ENCODE measurements around the gene LARGE1. TPM values are rescaled to one million over a fixed set of nuclear protein-coding genes. Genes with fewer than 3 reads are reported as not detected.

The LARGE1 gene
- total RNA-seq, 1 experiment from 2014 or later: 24.8 TPM

DNA sequence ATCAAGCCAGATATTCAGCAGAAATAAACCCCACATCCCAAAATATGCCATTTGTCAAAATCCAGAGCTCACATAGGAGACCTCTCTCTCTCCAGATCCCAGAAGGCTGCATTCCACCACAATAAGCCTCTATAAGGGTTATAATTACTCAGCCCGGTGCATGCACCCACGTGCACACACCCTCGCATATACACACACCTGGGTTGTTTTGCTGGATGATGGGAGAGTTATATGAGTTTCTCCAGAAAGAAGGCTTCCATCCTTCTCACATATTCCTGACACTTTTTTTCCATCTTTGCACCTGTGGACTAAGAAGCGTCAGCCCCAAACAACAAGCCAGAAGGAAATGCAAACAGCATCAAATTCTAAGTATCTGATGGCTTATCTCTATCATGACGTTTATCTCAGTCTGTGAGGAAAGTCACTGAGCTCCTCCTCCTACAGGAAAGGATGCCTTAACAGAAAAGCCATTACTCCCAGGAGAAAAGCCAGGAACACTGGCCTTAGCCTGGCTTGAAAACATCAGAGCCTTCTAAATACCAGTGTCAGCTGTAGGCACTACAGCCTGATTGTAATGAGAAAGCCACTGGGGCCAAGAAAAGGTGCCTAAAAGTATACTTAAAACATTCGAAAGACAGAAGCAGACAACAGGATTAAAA is 253.2 kb downstream of the LARGE1 start:
- Histone ChIP-seq H3K27me3 (replicated peaks) (no peaks in the 10 kb centered on the region), H3K36me3 (no peaks in the 10 kb centered on the region), H3K4me3 (no peak overlapping the region), H3K9me3 (replicated peaks) (no peaks in the 10 kb centered on the region), H3K27ac (no peak overlapping the region), H3K4me1 (replicated peaks) (no peaks in the 10 kb centered on the region)
- no peak for DNase-seq (ENCODE audit: low read depth in 1 of 2, low spot score in 2 of 2)

GRCh38 chr22:33666279-33666960 is 253.9 kb downstream of the LARGE1 start:
- Histone ChIP-seq H3K4me3 (no peak overlapping the region), H3K27ac (no peak overlapping the region), H3K27me3 (replicated peaks) (no peaks in the 10 kb centered on the region), H3K9me3 (replicated peaks) (no peaks in the 10 kb centered on the region), H3K36me3 (no peaks in the 10 kb centered on the region), H3K4me1 (replicated peaks) (no peaks in the 10 kb centered on the region)
- DNase-seq (ENCODE audit: low read depth in 1 of 2, low spot score in 2 of 2): no peak

GRCh38 chr22:33659448-33659847 is 260.8 kb downstream of the LARGE1 start:
- Histone ChIP-seq H3K36me3 (no peaks in the 10 kb centered on the region), H3K4me3 (no peak overlapping the region), H3K9me3 (replicated peaks) (no peaks in the 10 kb centered on the region), H3K4me1 (replicated peaks) (no peaks in the 10 kb centered on the region), H3K27ac (no peak overlapping the region), H3K27me3 (replicated peaks) (no peaks in the 10 kb centered on the region)
- no peak for DNase-seq (ENCODE audit: low read depth in 1 of 2, low spot score in 2 of 2)

GRCh38 chr22:33658775-33659174 is 261.5 kb downstream of the LARGE1 start:
- Histone ChIP-seq H3K36me3 (no peaks in the 10 kb centered on the region), H3K27me3 (replicated peaks) (no peaks in the 10 kb centered on the region), H3K9me3 (replicated peaks) (no peaks in the 10 kb centered on the region), H3K4me3 (no peak overlapping the region), H3K4me1 (replicated peaks) (peaks cover 4% of the 10 kb centered on the region; the same call in 1 of the 2 replicates), H3K27ac (no peak overlapping the region)
- no peak for DNase-seq (ENCODE audit: low read depth in 1 of 2, low spot score in 2 of 2)

DNA sequence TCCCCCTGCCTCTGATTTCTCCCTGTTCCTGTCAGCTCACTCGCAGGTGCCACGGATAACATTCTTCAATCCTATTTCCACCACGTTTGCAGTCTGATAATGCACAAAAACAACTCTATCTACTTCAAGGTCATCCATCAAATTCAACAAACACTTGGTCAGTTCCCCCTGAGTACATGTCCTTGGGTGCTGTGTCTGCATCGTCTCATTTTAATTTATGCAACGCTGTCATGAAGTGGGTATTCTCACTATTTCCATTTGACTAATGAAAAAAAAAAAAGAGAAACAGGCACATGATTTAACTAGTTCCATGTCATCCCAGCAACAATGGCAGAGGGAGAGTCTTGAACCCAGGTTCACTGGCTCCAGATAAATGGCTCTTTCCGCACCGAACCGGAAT is 262.6 kb downstream of the LARGE1 start:
- Histone ChIP-seq H3K9me3 (replicated peaks) (no peaks in the 10 kb centered on the region), H3K27me3 (replicated peaks) (no peaks in the 10 kb centered on the region), H3K4me3 (no peak overlapping the region), H3K36me3 (no peaks in the 10 kb centered on the region), H3K4me1 (replicated peaks) (peaks cover 4% of the 10 kb centered on the region; the same call in 1 of the 2 replicates), H3K27ac (no peak overlapping the region)
- no peak for DNase-seq (ENCODE audit: low read depth in 1 of 2, low spot score in 2 of 2)

DNA sequence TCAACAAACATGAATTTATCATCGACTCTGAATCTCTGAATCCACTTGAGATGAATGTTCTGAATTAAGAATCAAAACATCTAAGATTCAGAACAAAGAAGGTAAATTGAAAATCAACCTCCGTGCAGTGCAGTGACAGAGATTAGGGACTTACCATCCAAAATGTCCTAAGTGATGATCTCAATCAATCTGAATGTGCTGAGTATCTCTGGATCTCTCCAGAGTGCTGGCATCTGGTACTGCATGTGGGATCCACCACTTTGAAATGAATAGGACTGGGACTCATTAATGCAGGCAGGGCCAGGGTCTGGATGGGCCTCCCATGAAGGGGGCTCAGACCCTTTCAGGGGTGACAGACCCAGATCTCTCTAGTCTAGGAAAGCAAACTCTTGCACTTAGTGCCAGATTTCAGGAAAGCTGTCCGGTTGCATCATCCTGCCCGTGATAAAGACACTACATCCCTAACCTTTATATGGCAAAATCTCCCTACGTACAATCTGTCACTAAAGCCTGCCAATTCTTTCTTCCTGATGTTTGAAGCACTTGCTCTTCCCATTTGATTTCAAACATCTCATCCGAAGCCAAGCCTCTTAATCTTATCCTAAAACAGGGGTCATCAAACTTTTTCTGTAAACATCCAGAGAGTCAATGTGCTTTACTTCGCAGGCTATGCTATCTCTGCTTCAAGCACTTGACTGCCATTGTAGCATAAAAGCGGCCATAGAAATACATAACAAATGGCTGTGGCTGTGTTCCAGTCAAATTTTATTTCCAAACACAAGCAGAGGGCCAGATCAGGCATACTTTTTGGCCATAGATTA is 263.3 kb downstream of the LARGE1 start:
- no peaks in the 10 kb centered on the region for H3K27me3 ChIP-seq (replicated peaks)
- no peak overlapping the region for H3K27ac ChIP-seq
- H3K4me1 ChIP-seq (replicated peaks): peaks cover 4% of the 10 kb centered on the region; the same call in 1 of the 2 replicates
- no peaks in the 10 kb centered on the region for H3K36me3 ChIP-seq
- H3K4me3 ChIP-seq: no peak overlapping the region
- no peaks in the 10 kb centered on the region for H3K9me3 ChIP-seq (replicated peaks)
- DNase-seq (ENCODE audit: low read depth in 1 of 2, low spot score in 2 of 2): no peak

GRCh38 chr22:33654173-33654895 is 265.9 kb downstream of the LARGE1 start:
- no peaks in the 10 kb centered on the region for H3K9me3 ChIP-seq (replicated peaks)
- no peak overlapping the region for H3K27ac ChIP-seq
- H3K4me3 ChIP-seq: no peak overlapping the region
- peaks cover 4% of the 10 kb centered on the region; the same call in 1 of the 2 replicates for H3K4me1 ChIP-seq (replicated peaks)
- no peaks in the 10 kb centered on the region for H3K27me3 ChIP-seq (replicated peaks)
- no peaks in the 10 kb centered on the region for H3K36me3 ChIP-seq
- no peak for DNase-seq (ENCODE audit: low read depth in 1 of 2, low spot score in 2 of 2)

- Histone ChIP-seq H3K36me3 (no peaks in the 10 kb centered on the region), H3K27ac (no peak overlapping the region), H3K9me3 (replicated peaks) (no peaks in the 10 kb centered on the region), H3K4me3 (no peak overlapping the region), H3K27me3 (replicated peaks) (no peaks in the 10 kb centered on the region), H3K4me1 (replicated peaks) (peaks cover 4% of the 10 kb centered on the region; the same call in 1 of the 2 replicates)
- no peak for DNase-seq (ENCODE audit: low read depth in 1 of 2, low spot score in 2 of 2)
Measured at GRCh38 chr22:33653532-33654063, 266.7 kb downstream of the LARGE1 start.

GRCh38 chr22:33652615-33653014 is 267.7 kb downstream of the LARGE1 start:
- no peak for DNase-seq (ENCODE audit: low read depth in 1 of 2, low spot score in 2 of 2)
- Histone ChIP-seq H3K27ac (no peak overlapping the region), H3K27me3 (replicated peaks) (no peaks in the 10 kb centered on the region), H3K4me3 (no peak overlapping the region), H3K9me3 (replicated peaks) (no peaks in the 10 kb centered on the region), H3K36me3 (no peaks in the 10 kb centered on the region), H3K4me1 (replicated peaks) (peaks cover 4% of the 10 kb centered on the region; the same call in 1 of the 2 replicates)

- Histone ChIP-seq H3K36me3 (no peaks in the 10 kb centered on the region), H3K27ac (no peak overlapping the region), H3K9me3 (replicated peaks) (no peaks in the 10 kb centered on the region), H3K4me1 (replicated peaks) (peaks cover 4% of the 10 kb centered on the region; the same call in 1 of the 2 replicates), H3K4me3 (no peak overlapping the region), H3K27me3 (replicated peaks) (no peaks in the 10 kb centered on the region)
- no peak for DNase-seq (ENCODE audit: low read depth in 1 of 2, low spot score in 2 of 2)
Measured at GRCh38 chr22:33650244-33650643, 270.0 kb downstream of the LARGE1 start.

DNA sequence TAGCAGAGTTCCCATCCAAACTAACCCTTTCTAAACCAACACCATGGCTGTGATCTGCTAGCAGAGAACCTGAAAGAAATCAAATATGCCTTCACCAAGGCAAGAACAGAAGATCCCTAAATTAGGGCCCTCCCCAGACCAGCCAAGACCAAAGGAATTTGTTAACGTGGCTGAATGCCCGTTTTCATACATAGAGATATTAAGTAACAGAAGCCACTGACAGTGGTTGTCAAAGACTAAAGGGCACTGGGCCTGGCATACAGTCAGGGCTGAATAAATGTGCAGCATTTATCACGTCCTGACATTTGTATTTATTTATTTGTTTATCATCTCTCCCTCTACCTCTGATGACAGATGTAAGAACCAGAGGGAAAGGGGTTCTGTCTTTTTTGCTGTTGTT is 271.8 kb downstream of the LARGE1 start:
- Histone ChIP-seq H3K27ac (no peak overlapping the region), H3K27me3 (replicated peaks) (no peaks in the 10 kb centered on the region), H3K4me1 (replicated peaks) (no peaks in the 10 kb centered on the region; the same call in 1 of the 2 replicates), H3K4me3 (no peak overlapping the region), H3K36me3 (no peaks in the 10 kb centered on the region), H3K9me3 (replicated peaks) (no peaks in the 10 kb centered on the region)
- no peak for DNase-seq (ENCODE audit: low read depth in 1 of 2, low spot score in 2 of 2)

DNA sequence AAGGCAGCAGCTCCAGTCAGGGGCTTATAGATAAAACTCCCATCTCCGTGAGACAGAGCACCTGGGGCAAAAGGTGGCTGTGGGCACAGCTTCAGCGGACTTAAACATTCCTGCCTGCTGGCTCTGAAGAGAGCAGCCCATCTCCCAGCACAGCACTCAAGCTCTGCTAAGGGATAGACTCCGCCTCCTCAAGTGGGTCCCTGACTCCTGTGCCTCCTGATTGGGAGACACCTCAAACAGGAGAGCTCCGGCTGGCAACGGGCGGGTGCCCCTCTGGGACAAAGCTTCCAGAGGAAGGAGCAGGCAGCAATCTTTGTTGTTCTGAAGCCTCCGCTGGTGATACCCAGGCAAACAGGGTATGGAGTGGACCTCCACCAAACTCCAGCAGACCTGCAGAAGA is 279.4 kb downstream of the LARGE1 start:
- Histone ChIP-seq H3K36me3 (no peaks in the 10 kb centered on the region; the same call in 1 of the 2 replicates), H3K27ac (no peak overlapping the region), H3K4me3 (no peak overlapping the region), H3K4me1 (replicated peaks) (no peaks in the 10 kb centered on the region), H3K9me3 (replicated peaks) (0 out of 2 replicates have a peak, but pooled peaks cover 4% of the 10 kb centered on the region), H3K27me3 (replicated peaks) (no peaks in the 10 kb centered on the region)
- DNase-seq (ENCODE audit: low read depth in 1 of 2, low spot score in 2 of 2): no peak

DNA sequence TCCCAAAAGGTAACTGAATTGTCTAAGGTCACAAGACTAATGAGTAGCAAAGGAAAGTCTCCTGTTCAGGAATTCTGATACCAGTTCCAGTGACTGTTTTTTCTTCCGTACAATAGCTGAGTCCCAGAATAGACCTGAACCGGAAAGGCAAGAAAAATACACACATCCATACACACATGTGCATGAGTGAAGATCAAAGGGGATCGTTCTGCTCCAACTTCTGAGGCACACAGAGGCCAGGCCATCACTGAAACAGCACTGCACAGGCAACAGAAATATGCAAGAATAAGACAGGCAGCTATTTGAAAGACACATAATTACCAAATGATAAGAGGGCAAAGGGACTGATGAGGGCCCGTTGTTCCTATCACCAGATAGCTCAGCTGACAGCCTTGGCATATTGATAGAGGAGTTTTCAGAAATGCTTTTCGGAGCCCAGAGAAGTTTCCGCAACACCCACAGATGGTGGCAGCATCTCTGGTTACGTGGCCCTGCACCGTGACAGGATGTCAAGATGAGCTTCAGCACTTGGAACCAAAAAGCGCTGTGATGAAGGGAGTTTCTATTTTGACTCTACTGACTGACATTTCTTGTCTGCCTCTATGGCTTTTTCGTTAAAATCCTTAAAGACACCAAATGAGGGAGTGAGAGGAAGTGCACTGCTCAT is 280.6 kb downstream of the LARGE1 start:
- Histone ChIP-seq H3K9me3 (replicated peaks) (0 out of 2 replicates have a peak, but pooled peaks cover 4% of the 10 kb centered on the region), H3K4me3 (no peak overlapping the region), H3K4me1 (replicated peaks) (no peaks in the 10 kb centered on the region), H3K27me3 (replicated peaks) (no peaks in the 10 kb centered on the region), H3K27ac (no peak overlapping the region), H3K36me3 (no peaks in the 10 kb centered on the region; the same call in 1 of the 2 replicates)
- DNase-seq (ENCODE audit: low read depth in 1 of 2, low spot score in 2 of 2): no peak

Data from SJSA1 (cell line).